ENCODE data around the gene EML4.

GRCh38 chr2:42321452-42322064 is 152.4 kb downstream of the EML4 start:
- TF ChIP-seq EZH2 (IDR thresholded peaks at IDR 0.05) (no peak), POLR2AphosphoS5 (IDR thresholded peaks at IDR 0.05; ENCODE audit: borderline replicate concordance, low read depth, low read length) (no peak), FOXP2 (optimal IDR thresholded peaks at IDR 0.05; ENCODE audit: control extremely low read depth, extremely low read length, insufficient read depth) (no peak)

Measured in SK-N-MC (cell line).